Measurements from ENCODE around the gene USF2.

The USF2 gene

DNA sequence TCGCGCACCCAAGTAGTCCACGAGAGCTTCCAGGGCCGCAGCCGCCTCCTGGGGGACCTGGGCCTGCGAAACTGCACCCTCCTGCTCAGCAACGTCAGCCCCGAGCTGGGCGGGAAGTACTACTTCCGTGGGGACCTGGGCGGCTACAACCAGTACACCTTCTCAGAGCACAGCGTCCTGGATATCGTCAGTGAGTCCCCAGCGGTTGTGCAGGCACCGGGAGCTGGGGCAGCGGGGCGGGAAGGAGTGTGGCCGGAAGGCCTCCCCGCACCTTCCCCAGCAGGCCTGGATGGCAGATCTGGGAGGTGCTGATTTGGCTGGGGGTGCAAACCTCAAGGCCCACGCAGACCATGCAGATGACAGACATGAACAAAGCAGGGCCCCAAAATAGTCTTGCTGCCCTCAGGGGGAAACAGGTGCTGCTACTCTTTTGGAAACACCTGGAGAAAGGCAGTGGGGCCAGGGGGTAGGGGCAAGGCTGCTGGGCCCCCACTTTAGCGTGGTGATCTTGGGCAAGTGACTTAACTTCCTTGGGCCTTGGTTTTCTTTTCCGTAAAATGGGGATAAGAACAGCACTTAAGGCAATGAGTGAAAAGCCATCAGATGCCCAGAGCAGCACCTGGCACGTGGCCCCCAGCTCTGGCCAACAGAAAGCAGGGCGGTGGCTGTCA is 27.2 kb downstream of the USF2 start:
- peak; percentile 78 for DNase-seq (ENCODE audit: low spot score)
- TF ChIP-seq, protein P1, sequence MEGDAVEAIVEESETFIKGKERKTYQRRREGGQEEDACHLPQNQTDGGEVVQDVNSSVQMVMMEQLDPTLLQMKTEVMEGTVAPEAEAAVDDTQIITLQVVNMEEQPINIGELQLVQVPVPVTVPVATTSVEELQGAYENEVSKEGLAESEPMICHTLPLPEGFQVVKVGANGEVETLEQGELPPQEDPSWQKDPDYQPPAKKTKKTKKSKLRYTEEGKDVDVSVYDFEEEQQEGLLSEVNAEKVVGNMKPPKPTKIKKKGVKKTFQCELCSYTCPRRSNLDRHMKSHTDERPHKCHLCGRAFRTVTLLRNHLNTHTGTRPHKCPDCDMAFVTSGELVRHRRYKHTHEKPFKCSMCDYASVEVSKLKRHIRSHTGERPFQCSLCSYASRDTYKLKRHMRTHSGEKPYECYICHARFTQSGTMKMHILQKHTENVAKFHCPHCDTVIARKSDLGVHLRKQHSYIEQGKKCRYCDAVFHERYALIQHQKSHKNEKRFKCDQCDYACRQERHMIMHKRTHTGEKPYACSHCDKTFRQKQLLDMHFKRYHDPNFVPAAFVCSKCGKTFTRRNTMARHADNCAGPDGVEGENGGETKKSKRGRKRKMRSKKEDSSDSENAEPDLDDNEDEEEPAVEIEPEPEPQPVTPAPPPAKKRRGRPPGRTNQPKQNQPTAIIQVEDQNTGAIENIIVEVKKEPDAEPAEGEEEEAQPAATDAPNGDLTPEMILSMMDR (IDR thresholded peaks at IDR 0.05; ENCODE audit: extremely low read depth, missing control alignments): no peak

DNA sequence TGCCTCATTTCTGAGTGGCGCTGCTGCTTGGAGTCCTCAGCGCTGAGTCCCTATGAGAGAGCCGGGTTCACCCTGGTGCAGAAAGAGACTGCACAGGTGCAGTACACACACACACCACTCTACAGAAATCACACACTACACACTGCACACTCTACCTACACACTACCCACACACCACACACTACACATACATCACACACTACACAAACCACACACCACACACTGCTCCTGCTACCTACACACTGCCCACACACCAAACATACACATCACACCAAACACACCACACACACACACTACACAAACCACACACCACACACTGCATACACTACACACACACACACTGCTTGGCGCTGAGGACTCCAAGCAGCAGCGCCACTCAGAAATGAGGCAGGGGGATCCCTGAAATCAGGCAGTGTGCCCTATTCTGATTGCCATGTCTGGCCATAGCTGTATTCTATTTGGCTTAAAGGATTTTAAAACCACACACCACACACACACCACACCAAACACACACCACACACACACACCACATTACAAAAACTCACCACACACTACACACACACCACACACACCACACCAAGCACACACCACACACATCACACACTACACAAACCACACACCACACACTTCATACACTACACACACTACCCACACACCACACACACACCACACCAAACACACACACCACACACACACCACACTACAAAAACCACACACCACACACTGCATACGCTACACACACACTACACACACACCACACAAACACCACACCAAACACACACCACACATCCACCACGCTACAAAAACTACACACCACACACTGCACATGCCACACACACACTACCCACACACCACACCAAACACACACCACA is 28.1 kb downstream of the USF2 start:
- no peak for DNase-seq (ENCODE audit: low spot score)
- TF ChIP-seq, protein P1 (IDR thresholded peaks at IDR 0.05; ENCODE audit: extremely low read depth, missing control alignments): no peak

- no peak for DNase-seq (ENCODE audit: low spot score)
- TF ChIP-seq, protein P1 (IDR thresholded peaks at IDR 0.05; ENCODE audit: extremely low read depth, missing control alignments): no peak
These were observed 28.7 kb downstream of the USF2 start for GRCh38 chr19:35297515-35297848.

DNA sequence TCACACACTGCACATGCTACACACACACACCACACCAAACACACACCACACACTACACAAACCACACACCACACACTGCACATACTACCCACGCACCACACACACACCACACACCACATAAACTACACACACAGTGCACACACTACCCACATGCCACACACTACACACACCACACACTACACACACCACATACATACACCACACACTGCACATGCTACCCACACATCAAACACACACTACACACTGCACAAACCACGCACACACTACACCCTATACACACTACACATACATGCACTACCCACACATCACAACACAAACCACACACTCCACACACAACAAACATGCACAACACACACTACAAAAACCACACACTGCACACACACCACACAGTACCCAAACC is 29.2 kb downstream of the USF2 start:
- TF ChIP-seq, protein P1 (IDR thresholded peaks at IDR 0.05; ENCODE audit: extremely low read depth, missing control alignments): no peak
- no peak for DNase-seq (ENCODE audit: low spot score)

- no peak for DNase-seq (ENCODE audit: low spot score)
- TF ChIP-seq, protein P1 (IDR thresholded peaks at IDR 0.05; ENCODE audit: extremely low read depth, missing control alignments): no peak
These were observed 29.8 kb downstream of the USF2 start for GRCh38 chr19:35298561-35298972.

- TF ChIP-seq, protein P1 (IDR thresholded peaks at IDR 0.05; ENCODE audit: extremely low read depth, missing control alignments): no peak
- no peak for DNase-seq (ENCODE audit: low spot score)
These were observed 31.0 kb downstream of the USF2 start for GRCh38 chr19:35299523-35300338.

DNA sequence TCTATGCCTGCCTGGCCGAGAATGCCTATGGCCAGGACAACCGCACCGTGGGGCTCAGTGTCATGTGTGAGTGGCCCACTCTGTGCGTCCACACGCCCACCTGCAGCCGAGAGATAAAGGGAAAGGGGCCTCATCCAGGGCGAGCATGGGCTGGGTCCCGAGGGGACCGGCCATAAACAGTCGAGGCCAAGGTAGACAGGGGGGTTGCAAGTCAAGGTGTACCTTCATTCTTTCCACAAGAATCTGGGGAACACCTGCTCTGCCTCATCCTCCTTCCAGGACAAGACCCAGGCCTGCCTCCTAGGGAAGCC is 31.5 kb downstream of the USF2 start:
- TF ChIP-seq, protein P1 (IDR thresholded peaks at IDR 0.05; ENCODE audit: extremely low read depth, missing control alignments): no peak
- no peak for DNase-seq (ENCODE audit: low spot score)

Measured in GM20000 (cell line).